CD14-positive monocyte (primary cell): ENCODE data around the gene NPIPB6. TPM values are rescaled to one million over a fixed set of nuclear protein-coding genes. Genes with fewer than 3 reads are reported as not detected.
A peak's percentile ranks its signal among the peaks of the same experiment; 100 is the strongest.
"Not testable (repeated sequence)": the region's sequence is repeated elsewhere in the genome, so short reads cannot be mapped to it uniquely, and the experiment has no call there.

ENCODE experiments used
- DNase-seq, 3 donors: peaks; one replicate each; pipeline ENCODE4 v3.0.0-alpha.2; 2011 to 2022
- H2AFZ ChIP-seq: 2 replicates; pipeline ENCODE4 v1.6.0; 2012; ENCODE audit warnings: mild to moderate bottlenecking, low read depth, low read length, inconsistent platforms; ENCODE audit not compliant: insufficient read depth, poor library complexity, severe bottlenecking
- H3K27ac ChIP-seq, 2 donors: 1 replicate in 1 of 2; 2 replicates in 1 of 2; pipeline ENCODE4 v1.5.1; 2012 to 2013; ENCODE audit warnings: low read length in 2 of 2, control low read depth in 1 of 2, inconsistent platforms in 1 of 2, low read depth in 1 of 2, mild to moderate bottlenecking in 1 of 2
- H3K27me3 ChIP-seq, 2 donors: one replicate each; pipeline versions ENCODE4 v1.6.0 to v1.6.1; 2011 to 2013; ENCODE audit warnings: low read length in 2 of 2; ENCODE audit not compliant: control insufficient read depth in 2 of 2, insufficient read depth in 2 of 2
- H3K36me3 ChIP-seq, 2 donors: replicated peaks in 1 of 2; 1 replicate in 1 of 2; 2 replicates in 1 of 2; pipeline versions ENCODE4 v1.5.1 to v1.6.1; 2012 to 2013; ENCODE audit warnings: low read length in 2 of 2, control low read depth in 1 of 2, inconsistent platforms in 1 of 2, mild to moderate bottlenecking in 1 of 2; ENCODE audit not compliant: insufficient read depth in 2 of 2, control insufficient read depth in 1 of 2
- H3K4me1 ChIP-seq, 2 donors: 1 replicate in 1 of 2; 2 replicates in 1 of 2; pipeline versions ENCODE4 v1.5.1 to v1.6.1; 2012 to 2013; ENCODE audit warnings: low read length in 2 of 2, control low read depth in 1 of 2, inconsistent platforms in 1 of 2, mild to moderate bottlenecking in 1 of 2, moderate library complexity in 1 of 2; ENCODE audit not compliant: insufficient read depth in 2 of 2, control insufficient read depth in 1 of 2
- H3K4me2 ChIP-seq: replicated peaks from 2 replicates; pipeline ENCODE3; 2012; ENCODE audit warnings: low read length, moderate library complexity, mild to moderate bottlenecking; ENCODE audit not compliant: poor library complexity, severe bottlenecking; ENCODE audit errors: extremely low read depth
- H3K4me3 ChIP-seq, 3 experiments: fragments of 200-600 bp in 1 of 3; sonication (generic) in 1 of 3; replicated peaks in 1 of 3; 1 replicate in 2 of 3; 2 replicates in 1 of 3; pipeline ENCODE4 v1.5.1; 2011 to 2013; ENCODE audit warnings: low read length in 3 of 3, mild to moderate bottlenecking in 3 of 3, control low read depth in 2 of 3, low read depth in 2 of 3, inconsistent platforms in 1 of 3, moderate library complexity in 1 of 3
- H3K79me2 ChIP-seq: 2 replicates; pipeline ENCODE4 v1.6.0; 2012; ENCODE audit warnings: mild to moderate bottlenecking, control low read depth, inconsistent platforms, low read length, moderate library complexity; ENCODE audit not compliant: insufficient read depth
- H3K9ac ChIP-seq: 2 replicates; pipeline ENCODE4 v1.6.0; 2017; ENCODE audit warnings: low read length, mild to moderate bottlenecking; ENCODE audit not compliant: insufficient read depth, poor library complexity, severe bottlenecking
- H3K9me3 ChIP-seq, 2 donors: replicated peaks in 1 of 2; 1 replicate in 1 of 2; 2 replicates in 1 of 2; pipeline versions ENCODE4 v1.5.1 to v1.6.1; 2012 to 2013; ENCODE audit warnings: low read length in 2 of 2, control low read depth in 1 of 2; ENCODE audit not compliant: control insufficient read depth in 1 of 2, insufficient read depth in 1 of 2
- H4K20me1 ChIP-seq: 2 replicates; pipeline ENCODE4 v1.6.0; 2012; ENCODE audit warnings: mild to moderate bottlenecking, low read length, control low read depth, moderate library complexity; ENCODE audit not compliant: insufficient read depth
- H3K27ac Mint-ChIP-seq, 7 donors: one replicate each; pipeline ENCODE4 v1.8.0; 2020; ENCODE audit warnings: mild to moderate bottlenecking in 7 of 7, mixed read lengths in 7 of 7, moderate library complexity in 6 of 7, inconsistent platforms in 2 of 7
- H3K27me3 Mint-ChIP-seq, 3 donors: one replicate each; pipeline ENCODE4 v1.8.0; 2021 to 2022; ENCODE audit warnings: low read depth in 3 of 3, mild to moderate bottlenecking in 3 of 3, mixed read lengths in 3 of 3, moderate library complexity in 3 of 3, inconsistent platforms in 1 of 3
- H3K36me3 Mint-ChIP-seq, 2 donors: one replicate each; pipeline ENCODE4 v1.8.0; 2020; ENCODE audit warnings: mixed read lengths in 2 of 2, inconsistent platforms in 1 of 2, mild to moderate bottlenecking in 1 of 2
- H3K4me1 Mint-ChIP-seq: one replicate; pipeline ENCODE4 v1.8.0; 2020; ENCODE audit warnings: mild to moderate bottlenecking, mixed read lengths
- H3K4me3 Mint-ChIP-seq, 2 donors: one replicate each; pipeline ENCODE4 v1.8.0; 2020; ENCODE audit warnings: mild to moderate bottlenecking in 2 of 2, mixed read lengths in 2 of 2, moderate library complexity in 1 of 2
- H3K9me3 Mint-ChIP-seq, 7 donors: one replicate each; pipeline ENCODE4 v1.8.0; 2020 to 2022; ENCODE audit warnings: mixed read lengths in 7 of 7, mild to moderate bottlenecking in 6 of 7, moderate library complexity in 6 of 7, inconsistent platforms in 2 of 7
- WGBS: methylation state at CpG from one replicate; pipeline ENCODE4 v1.1.5; 2013; ENCODE audit warnings: missing lambda C conversion rate; ENCODE audit not compliant: insufficient coverage; 5-methylcytosine and 5-hydroxymethylcytosine counted together
- intact Hi-C, 2 donors: fragments of 100-400 bp; cut with micrococcal nuclease; formaldehyde crosslinking; loops; one replicate each; pipeline versions ENCODE4 v1.15.0 to v1.15.1; 2023
- polyA plus RNA-seq, 3 donors: library from polyadenylated mRNA; depleted of rRNA in 1 of 3; unstranded in 2 of 3; stranded (reverse) in 1 of 3; fragments of 300-500 nt in 2 of 3; fragments of >200 nt in 1 of 3; fragmentation: Illumina TruSeq in 2 of 3; gene quantifications; 1 replicate in 2 of 3; 2 replicates in 1 of 3; pipeline ENCODE4 v1.2.3, GENCODE V29; 2012 to 2021

NPIPB6 gene
- polyA plus RNA-seq, 3 donors: 0.16 to 0.89 (median 0.17) TPM

DNA sequence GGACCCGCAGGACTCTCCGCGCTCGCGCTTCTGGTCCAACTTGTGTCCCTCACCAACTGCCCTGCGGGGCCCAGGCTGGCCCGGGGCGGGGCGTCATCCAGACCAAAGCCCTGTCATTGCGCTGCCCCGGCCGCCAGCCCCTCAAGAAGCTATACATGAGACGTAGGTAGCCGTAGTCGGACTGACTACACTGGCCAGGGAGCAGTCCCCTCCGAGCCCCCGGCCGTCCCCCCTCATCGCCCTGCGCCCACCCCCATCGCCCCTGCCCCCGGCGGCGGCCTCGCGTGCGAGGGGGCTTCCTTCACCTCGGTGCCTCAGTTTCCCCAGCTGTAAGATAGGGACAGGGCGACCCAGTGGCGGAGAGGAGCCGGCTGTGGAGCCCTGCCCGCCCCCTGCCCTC lies 4.6 kb upstream of the NPIPB6 start:
- H3K27ac ChIP-seq, H3K27me3 ChIP-seq, H3K4me1 Mint-ChIP-seq, H3K27me3 Mint-ChIP-seq, H3K36me3 ChIP-seq, H4K20me1 ChIP-seq, H3K27ac Mint-ChIP-seq, H2AFZ ChIP-seq, H3K79me2 ChIP-seq, H3K36me3 Mint-ChIP-seq, H3K4me3 ChIP-seq, H3K4me3 Mint-ChIP-seq, H3K4me2 ChIP-seq, H3K4me1 ChIP-seq, intact Hi-C loops, H3K9me3 ChIP-seq, H3K9ac ChIP-seq, H3K9me3 Mint-ChIP-seq: not testable (repeated sequence)
- peak in 1 of 3 donors; percentile 0 for DNase-seq
- 26% methylated on average over 6 of the region's 32 CpGs for WGBS

DNA sequence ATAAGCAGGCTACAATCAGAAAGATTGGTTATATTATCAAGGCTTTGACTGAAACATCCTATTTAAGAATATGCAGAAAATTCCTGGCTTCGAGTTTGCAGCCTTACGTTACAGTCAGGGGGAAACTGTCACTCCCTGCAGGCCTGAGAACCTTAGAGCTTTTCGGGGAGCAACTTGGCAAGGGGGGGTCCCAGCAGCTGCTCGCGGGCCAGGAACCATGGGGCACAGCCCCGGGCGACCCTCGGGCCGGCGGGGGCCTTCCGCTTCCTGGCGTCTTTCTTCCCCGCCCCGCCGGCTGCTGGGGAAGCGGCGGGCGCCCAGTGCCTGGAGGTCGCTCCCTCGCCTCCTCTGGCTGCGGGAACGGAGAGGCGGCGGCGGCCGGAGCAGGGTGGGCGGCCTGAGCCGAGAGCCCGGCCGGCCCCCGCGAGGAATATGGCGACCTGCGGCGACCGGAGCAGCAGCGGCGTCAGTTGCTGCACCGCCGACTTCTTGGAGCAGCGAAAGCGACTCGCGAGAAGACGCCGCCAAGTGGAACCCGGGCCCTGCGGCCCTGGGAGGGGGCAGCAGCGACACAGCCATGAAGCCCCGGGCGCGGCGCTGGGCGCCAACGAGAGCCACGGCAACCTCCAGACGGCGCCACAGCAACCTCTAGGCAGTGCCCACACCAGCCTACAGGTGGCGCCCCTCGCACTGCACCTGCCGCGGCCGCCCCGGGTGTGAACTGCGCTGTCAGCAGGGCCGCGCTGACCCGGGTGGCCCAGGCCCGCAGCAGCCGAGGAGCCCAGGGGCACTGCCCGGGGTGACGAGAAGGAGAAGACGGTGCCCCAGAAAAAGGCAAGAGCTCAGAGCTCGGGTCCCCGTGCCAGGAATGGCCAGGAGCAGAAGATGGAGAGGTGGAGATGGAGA lies 1.2 kb upstream of the NPIPB6 start:
- H3K36me3 Mint-ChIP-seq, H3K9me3 Mint-ChIP-seq, H3K27ac ChIP-seq, H3K4me2 ChIP-seq, H3K9me3 ChIP-seq, H3K27me3 Mint-ChIP-seq, H3K36me3 ChIP-seq, H3K4me3 Mint-ChIP-seq, intact Hi-C loops, H2AFZ ChIP-seq, H3K79me2 ChIP-seq, H3K27me3 ChIP-seq, H3K4me1 ChIP-seq, H4K20me1 ChIP-seq, DNase-seq, H3K4me3 ChIP-seq, H3K27ac Mint-ChIP-seq, H3K4me1 Mint-ChIP-seq, H3K9ac ChIP-seq: not testable (repeated sequence)
- WGBS: no CpG with 5 or more reads among the region's 75 CpGs

GRCh38 chr16:28362600-28362999 lies 708 bp downstream of the NPIPB6 start:
- H3K36me3 ChIP-seq, H3K9ac ChIP-seq, H3K9me3 Mint-ChIP-seq, DNase-seq, intact Hi-C loops, H3K4me2 ChIP-seq, H3K36me3 Mint-ChIP-seq, H3K27me3 ChIP-seq, H3K4me3 Mint-ChIP-seq, H2AFZ ChIP-seq, H3K79me2 ChIP-seq, H3K27ac Mint-ChIP-seq, H4K20me1 ChIP-seq, H3K27ac ChIP-seq, H3K27me3 Mint-ChIP-seq, H3K4me3 ChIP-seq, H3K9me3 ChIP-seq, H3K4me1 Mint-ChIP-seq, H3K4me1 ChIP-seq: not testable (repeated sequence)
- WGBS: no CpG with 5 or more reads among the region's 5 CpGs

DNA sequence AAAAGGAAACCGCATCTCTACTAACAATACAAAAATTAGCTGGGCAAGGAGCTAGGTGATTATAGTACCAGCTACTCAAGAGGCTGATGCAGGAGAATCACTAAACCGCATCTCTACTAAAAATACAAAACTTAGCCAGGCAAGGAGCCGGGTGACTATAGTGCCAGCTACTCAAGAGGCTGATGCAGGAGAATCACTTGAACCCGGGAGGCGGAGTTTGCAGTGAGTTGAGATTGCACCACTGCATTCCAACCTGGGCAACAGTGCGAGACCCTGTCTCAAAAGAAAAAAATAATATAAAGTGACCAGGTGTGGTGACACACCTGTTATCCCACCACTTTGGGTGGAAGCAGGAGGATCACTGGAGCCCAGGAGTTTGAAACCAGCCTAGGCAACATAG lies 25.1 kb downstream of the NPIPB6 start:
- H3K27me3 ChIP-seq, H3K4me2 ChIP-seq, H3K9me3 ChIP-seq, intact Hi-C loops, H3K4me3 Mint-ChIP-seq, H3K79me2 ChIP-seq, H2AFZ ChIP-seq, H3K4me1 ChIP-seq, H3K4me1 Mint-ChIP-seq, H3K27me3 Mint-ChIP-seq, H4K20me1 ChIP-seq, H3K36me3 Mint-ChIP-seq, H3K9me3 Mint-ChIP-seq, H3K4me3 ChIP-seq, H3K27ac ChIP-seq, H3K36me3 ChIP-seq, DNase-seq, H3K9ac ChIP-seq, H3K27ac Mint-ChIP-seq: not testable (repeated sequence)
- no CpG with 5 or more reads among the region's 6 CpGs for WGBS
